MCF 10A (cell line): Measurements from ENCODE around the gene OSBP2. TPM values are rescaled to one million over a fixed set of nuclear protein-coding genes. Genes with fewer than 3 reads are reported as not detected.

Source experiments
- BruUV-seq: library from RNA; stranded (reverse); fragments of 400-500 nt; replicated peaks from 2 replicates; lab custom pipeline; 2021; lab: Mats Ljungman, UMichigan
- CTCF ChIA-PET: fragments of 300-600 bp; sonication (Branson Sonifier 250); formaldehyde crosslinking; extraction: SDS; loops from one replicate; lab custom pipeline; 2021; ENCODE audit warnings: antibody characterized with exemption, inconsistent platforms; lab: Yijun Ruan, JAX
- POLR2A ChIA-PET: fragments of 300-600, 350-650 bp; sonication (Branson Sonifier 250); formaldehyde crosslinking; extraction: SDS; loops from one replicate; lab custom pipeline; 2020; ENCODE audit warnings: antibody characterized with exemption, inconsistent platforms; lab: Yijun Ruan, JAX
- DNase-seq: peaks from one replicate; pipeline ENCODE4 v3.0.0-alpha.2; 2018; ENCODE audit not compliant: unreplicated experiment
- H3K27ac Mint-ChIP-seq: one replicate; pipeline ENCODE4 v1.8.0; 2022; ENCODE audit warnings: mild to moderate bottlenecking, low read depth, mixed read lengths; ENCODE audit not compliant: unreplicated experiment
- H3K27me3 Mint-ChIP-seq: one replicate; pipeline ENCODE4 v1.8.0; 2022; ENCODE audit warnings: mixed read lengths; ENCODE audit not compliant: insufficient read depth, unreplicated experiment
- H3K36me3 Mint-ChIP-seq: one replicate; pipeline ENCODE4 v1.8.0; 2022; ENCODE audit warnings: mild to moderate bottlenecking, moderate library complexity, mixed read lengths; ENCODE audit not compliant: insufficient read depth, unreplicated experiment
- H3K4me1 Mint-ChIP-seq: one replicate; pipeline ENCODE4 v1.8.0; 2022; ENCODE audit warnings: mixed read lengths; ENCODE audit not compliant: insufficient read depth, unreplicated experiment
- H3K4me3 Mint-ChIP-seq: one replicate; pipeline ENCODE4 v1.8.0; 2022; ENCODE audit warnings: mild to moderate bottlenecking, moderate library complexity, mixed read lengths; ENCODE audit not compliant: unreplicated experiment
- H3K9me3 Mint-ChIP-seq: one replicate; pipeline ENCODE4 v1.8.0; 2022; ENCODE audit warnings: mixed read lengths; ENCODE audit not compliant: unreplicated experiment
- intact Hi-C: fragments of 100-400 bp; cut with micrococcal nuclease; formaldehyde crosslinking; loops from 2 replicates; pipeline ENCODE4 v1.14.1; 2022
- total RNA-seq: library from RNA; stranded (reverse); gene quantifications from 2 replicates; pipeline ENCODE4 v1.2.3, GENCODE V29; 2022
- TF ChIP-seq, protein P1 (sequence below): fragments of 200-600 bp; IDR thresholded peaks from one replicate; pipeline ENCODE4 v1.8.0; 2022; ENCODE audit warnings: antibody characterized with exemption, mild to moderate bottlenecking; ENCODE audit not compliant: unreplicated experiment

Gene OSBP2
- total RNA-seq, 1 experiment from 2014 or later = 276 TPM

DNA sequence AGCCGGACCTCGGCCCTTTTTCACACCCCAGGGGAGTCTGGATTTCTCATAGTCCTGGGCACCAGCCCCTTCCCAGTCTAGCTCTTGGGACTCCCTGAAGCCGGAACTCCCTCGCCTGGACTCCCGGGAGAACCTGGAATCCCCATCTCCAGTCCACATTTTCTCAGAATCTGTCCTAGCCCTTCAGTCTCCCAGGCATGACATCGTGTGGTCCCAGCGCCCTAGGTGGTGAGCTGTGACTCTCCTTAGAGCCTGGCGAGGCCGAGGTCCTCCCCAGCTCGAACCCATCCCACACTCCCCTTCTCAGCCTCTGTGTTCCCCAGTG lies 26.3 kb upstream of the OSBP2 start:
- H3K9me3 Mint-ChIP-seq = no peaks in the 10 kb centered on the region
- peak overlapping the region; percentile 61 for H3K27ac Mint-ChIP-seq
- TF ChIP-seq, protein P1, sequence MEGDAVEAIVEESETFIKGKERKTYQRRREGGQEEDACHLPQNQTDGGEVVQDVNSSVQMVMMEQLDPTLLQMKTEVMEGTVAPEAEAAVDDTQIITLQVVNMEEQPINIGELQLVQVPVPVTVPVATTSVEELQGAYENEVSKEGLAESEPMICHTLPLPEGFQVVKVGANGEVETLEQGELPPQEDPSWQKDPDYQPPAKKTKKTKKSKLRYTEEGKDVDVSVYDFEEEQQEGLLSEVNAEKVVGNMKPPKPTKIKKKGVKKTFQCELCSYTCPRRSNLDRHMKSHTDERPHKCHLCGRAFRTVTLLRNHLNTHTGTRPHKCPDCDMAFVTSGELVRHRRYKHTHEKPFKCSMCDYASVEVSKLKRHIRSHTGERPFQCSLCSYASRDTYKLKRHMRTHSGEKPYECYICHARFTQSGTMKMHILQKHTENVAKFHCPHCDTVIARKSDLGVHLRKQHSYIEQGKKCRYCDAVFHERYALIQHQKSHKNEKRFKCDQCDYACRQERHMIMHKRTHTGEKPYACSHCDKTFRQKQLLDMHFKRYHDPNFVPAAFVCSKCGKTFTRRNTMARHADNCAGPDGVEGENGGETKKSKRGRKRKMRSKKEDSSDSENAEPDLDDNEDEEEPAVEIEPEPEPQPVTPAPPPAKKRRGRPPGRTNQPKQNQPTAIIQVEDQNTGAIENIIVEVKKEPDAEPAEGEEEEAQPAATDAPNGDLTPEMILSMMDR = no peak
- ChIA-PET POLR2A (interaction anchor here (0.7 to 1.8 kb wide), 2 partner anchors 31 to 35 kb away, joined by 3 to 6 read pairs; no protein-coding TSS in a partner anchor), CTCF (interaction anchor here (0.7 to 1.9 kb wide), 3 partner anchors 34 to 618 kb away, joined by 3 to 8 read pairs (median 3); no protein-coding TSS in a partner anchor)
- H3K27me3 Mint-ChIP-seq = no peaks in the 10 kb centered on the region
- H3K4me1 Mint-ChIP-seq = peaks cover 12% of the 10 kb centered on the region
- BruUV-seq = no TSS peak
- peaks cover 9% of the 10 kb centered on the region for H3K36me3 Mint-ChIP-seq
- DNase-seq = no peak
- intact Hi-C loops = no loop called here
- peak overlapping the region; percentile 89 for H3K4me3 Mint-ChIP-seq

DNA sequence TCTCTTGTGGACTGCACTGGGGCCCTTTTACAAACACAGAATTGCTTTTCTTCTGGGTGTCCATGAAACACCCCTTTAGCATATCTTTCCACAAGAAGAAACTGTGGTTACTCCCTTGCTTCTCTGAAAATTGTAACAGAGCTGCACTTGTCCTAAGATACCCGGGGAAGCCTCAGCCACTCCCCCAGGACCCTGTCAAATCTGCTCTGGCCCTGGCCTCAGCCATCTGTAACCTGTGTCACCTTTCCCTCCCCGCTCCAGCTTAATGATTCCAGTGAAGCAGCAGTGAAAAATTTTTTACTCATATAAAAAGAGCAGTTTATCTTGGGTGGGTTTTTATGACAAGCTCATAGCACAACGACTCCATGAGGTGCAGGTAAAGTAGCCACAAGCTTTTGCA lies 23.6 kb upstream of the OSBP2 start:
- intact Hi-C loops = no loop called here
- H3K27ac Mint-ChIP-seq = no peak overlapping the region
- ChIA-PET POLR2A (no interaction called here), CTCF (interaction anchor here (0.6 to 1.5 kb wide), 2 partner anchors 84 to 218 kb away, joined by 3 read pairs; no protein-coding TSS in a partner anchor)
- peaks cover 5% of the 10 kb centered on the region for H3K27me3 Mint-ChIP-seq
- H3K4me1 Mint-ChIP-seq = peaks cover 12% of the 10 kb centered on the region
- DNase-seq = no peak
- peaks cover 6% of the 10 kb centered on the region for H3K36me3 Mint-ChIP-seq
- H3K9me3 Mint-ChIP-seq = no peaks in the 10 kb centered on the region
- TF ChIP-seq, protein P1 = no peak
- no peak overlapping the region for H3K4me3 Mint-ChIP-seq
- no TSS peak for BruUV-seq

DNA sequence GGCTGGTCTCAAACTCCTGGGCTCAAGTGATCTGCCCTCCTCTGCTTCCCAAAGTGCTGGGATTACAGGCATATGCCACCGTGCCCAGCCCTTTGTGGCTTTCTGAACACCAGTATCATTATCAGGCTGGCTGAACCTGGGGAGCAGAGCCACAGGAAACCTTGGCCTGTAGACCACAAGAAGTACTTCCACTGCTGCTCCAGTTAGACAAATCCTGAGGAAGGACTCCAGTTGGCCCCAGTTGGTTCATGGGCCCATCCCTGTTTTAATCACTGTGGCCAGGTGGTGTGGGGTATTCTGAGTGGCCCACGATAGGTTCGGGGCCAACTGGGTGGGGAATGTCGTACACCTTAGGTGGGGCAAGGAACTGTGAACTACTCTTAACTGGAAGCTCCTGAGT lies 21.5 kb upstream of the OSBP2 start:
- ChIA-PET CTCF (interaction anchor here (1.3 kb wide), 1 partner anchor 9 kb away, joined by 3 read pairs; no protein-coding TSS in a partner anchor), POLR2A (no interaction called here)
- peaks cover 5% of the 10 kb centered on the region for H3K4me1 Mint-ChIP-seq
- peaks cover 2% of the 10 kb centered on the region for H3K36me3 Mint-ChIP-seq
- intact Hi-C loops = no loop called here
- DNase-seq = no peak
- TF ChIP-seq, protein P1 = no peak
- no peaks in the 10 kb centered on the region for H3K9me3 Mint-ChIP-seq
- H3K27me3 Mint-ChIP-seq = peaks cover 18% of the 10 kb centered on the region
- no peak overlapping the region for H3K27ac Mint-ChIP-seq
- no peak overlapping the region for H3K4me3 Mint-ChIP-seq
- BruUV-seq = no TSS peak

DNA sequence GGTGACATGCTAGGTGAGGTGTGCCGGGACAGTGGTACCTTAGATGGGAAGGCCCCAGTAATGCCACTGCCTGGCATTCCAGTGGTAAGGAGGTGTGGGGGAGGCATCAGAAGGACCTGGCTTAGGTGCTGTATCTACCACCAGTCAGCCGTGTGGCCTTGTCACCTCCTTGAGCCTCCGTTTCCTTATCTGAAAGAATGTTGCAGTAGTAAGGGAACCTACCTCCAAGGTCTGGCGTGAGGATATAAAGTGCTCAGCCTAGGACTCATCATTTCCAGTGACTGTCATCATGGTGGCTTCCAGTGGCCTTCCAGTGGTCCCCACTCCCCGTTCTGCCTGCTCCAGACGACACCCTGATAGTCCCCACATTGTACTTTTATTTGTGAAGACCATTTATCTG lies 20.2 kb upstream of the OSBP2 start:
- H3K27me3 Mint-ChIP-seq = peaks cover 29% of the 10 kb centered on the region
- CTCF ChIA-PET = interaction anchor here (0.6 kb wide), 1 partner anchor 248 kb away, joined by 3 read pairs; no protein-coding TSS in a partner anchor
- peaks cover 5% of the 10 kb centered on the region for H3K4me1 Mint-ChIP-seq
- no TSS peak for BruUV-seq
- no peaks in the 10 kb centered on the region for H3K9me3 Mint-ChIP-seq
- TF ChIP-seq, protein P1 = no peak
- POLR2A ChIA-PET = no interaction called here
- no peak for DNase-seq
- no peak overlapping the region for H3K4me3 Mint-ChIP-seq
- no peak overlapping the region for H3K27ac Mint-ChIP-seq
- intact Hi-C loops = no loop called here
- no peaks in the 10 kb centered on the region for H3K36me3 Mint-ChIP-seq
